ENCODE data around the gene ARF5.

DNA sequence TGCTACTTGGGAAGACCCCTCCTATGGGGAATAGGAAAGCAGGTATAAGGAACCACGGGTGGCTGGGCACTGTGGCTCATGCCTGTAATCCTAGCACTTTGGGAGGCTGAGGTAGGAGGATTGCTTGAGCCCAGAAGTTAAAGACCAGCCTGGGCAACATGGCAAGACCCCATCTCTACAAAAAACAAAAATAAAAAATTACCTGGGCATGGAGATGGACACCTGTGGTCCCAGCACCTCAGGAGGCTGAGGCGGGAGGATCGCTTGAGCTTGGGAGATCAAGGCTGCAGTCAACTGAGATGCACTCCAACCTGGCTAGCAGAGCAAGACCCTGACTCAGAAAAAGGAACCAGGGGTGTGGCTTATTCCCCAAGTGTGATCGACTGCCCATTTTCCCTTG lies 4.3 kb downstream of the ARF5 start:
- TF ChIP-seq, protein P1, sequence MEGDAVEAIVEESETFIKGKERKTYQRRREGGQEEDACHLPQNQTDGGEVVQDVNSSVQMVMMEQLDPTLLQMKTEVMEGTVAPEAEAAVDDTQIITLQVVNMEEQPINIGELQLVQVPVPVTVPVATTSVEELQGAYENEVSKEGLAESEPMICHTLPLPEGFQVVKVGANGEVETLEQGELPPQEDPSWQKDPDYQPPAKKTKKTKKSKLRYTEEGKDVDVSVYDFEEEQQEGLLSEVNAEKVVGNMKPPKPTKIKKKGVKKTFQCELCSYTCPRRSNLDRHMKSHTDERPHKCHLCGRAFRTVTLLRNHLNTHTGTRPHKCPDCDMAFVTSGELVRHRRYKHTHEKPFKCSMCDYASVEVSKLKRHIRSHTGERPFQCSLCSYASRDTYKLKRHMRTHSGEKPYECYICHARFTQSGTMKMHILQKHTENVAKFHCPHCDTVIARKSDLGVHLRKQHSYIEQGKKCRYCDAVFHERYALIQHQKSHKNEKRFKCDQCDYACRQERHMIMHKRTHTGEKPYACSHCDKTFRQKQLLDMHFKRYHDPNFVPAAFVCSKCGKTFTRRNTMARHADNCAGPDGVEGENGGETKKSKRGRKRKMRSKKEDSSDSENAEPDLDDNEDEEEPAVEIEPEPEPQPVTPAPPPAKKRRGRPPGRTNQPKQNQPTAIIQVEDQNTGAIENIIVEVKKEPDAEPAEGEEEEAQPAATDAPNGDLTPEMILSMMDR (IDR thresholded peaks at IDR 0.05) = no peak
- no peak for TF ChIP-seq POLR2A (IDR thresholded peaks at IDR 0.05)
